Measurements from ENCODE around the gene KRT4. TPM values are rescaled to one million over a fixed set of nuclear protein-coding genes. Genes with fewer than 3 reads are reported as not detected.
"Not testable (repeated sequence)": the region's sequence is repeated elsewhere in the genome, so short reads cannot be mapped to it uniquely, and the experiment has no call there.

KRT4 gene
- polyA plus RNA-seq, result 10 to 100 TPM in 1 of 3 donors, 1 to 10 TPM in 1, under 1 TPM in 1; 0.45 to 20.6 (median 1.2) TPM

GRCh38 chr12:52813885-52814709 lies at the start of gene KRT4:
TSS of gene KRT4 (minus strand) at chr12:52814116. CDS start at chr12:52814058, 58 bp downstream.
- 59 to 85% (median 75%) methylated on average over 15 of the region's 15 CpGs for WGBS, 3 donors
- no peak within 1 kb of the TSS for H3K27ac ChIP-seq (ENCODE audit: low read depth, low read length)

- H3K27ac ChIP-seq (ENCODE audit: low read depth, low read length), result no peak overlapping the region
- WGBS, 3 donors, result 66 to 79% (median 73%) methylated on average over 2 of the region's 2 CpGs
Observed at GRCh38 chr12:52862023-52862422, 48.1 kb upstream of the KRT4 start.

GRCh38 chr12:52861511-52861910 lies 47.6 kb upstream of the KRT4 start:
- 83 to 92% (median 84%) methylated on average over 7 of the region's 7 CpGs for WGBS, 3 donors
- no peak overlapping the region for H3K27ac ChIP-seq (ENCODE audit: low read depth, low read length)

GRCh38 chr12:52860102-52860823 lies 46.3 kb upstream of the KRT4 start:
- no peak overlapping the region for H3K27ac ChIP-seq (ENCODE audit: low read depth, low read length)
- 61 to 76% (median 70%) methylated on average over 6 of the region's 6 CpGs for WGBS, 3 donors

GRCh38 chr12:52857500-52857899 lies 43.6 kb upstream of the KRT4 start:
- 86 to 93% (median 87%) methylated on average over 3 of the region's 3 CpGs for WGBS, 3 donors
- H3K27ac ChIP-seq (ENCODE audit: low read depth, low read length), result no peak overlapping the region

GRCh38 chr12:52856787-52857186 lies 42.9 kb upstream of the KRT4 start:
- H3K27ac ChIP-seq (ENCODE audit: low read depth, low read length), result no peak overlapping the region
- WGBS, 3 donors, result 83 to 95% (median 86%) methylated on average over 3 of the region's 3 CpGs

GRCh38 chr12:52856077-52856476 lies 42.2 kb upstream of the KRT4 start:
- H3K27ac ChIP-seq (ENCODE audit: low read depth, low read length), result not testable (repeated sequence)
- 92 to 94% (median 94%) methylated on average over 2 of the region's 2 CpGs for WGBS, 3 donors

GRCh38 chr12:52851787-52852186 lies 37.9 kb upstream of the KRT4 start:
- no peak overlapping the region for H3K27ac ChIP-seq (ENCODE audit: low read depth, low read length)

- 69 to 85% (median 73%) methylated on average over 5 of the region's 5 CpGs for WGBS, 3 donors
- H3K27ac ChIP-seq (ENCODE audit: low read depth, low read length), result no peak overlapping the region
Observed at GRCh38 chr12:52850681-52851080, 36.8 kb upstream of the KRT4 start.

- 85 to 87% (median 87%) methylated on average over 6 of the region's 6 CpGs for WGBS, 3 donors
Observed at GRCh38 chr12:52849511-52849910, 35.6 kb upstream of the KRT4 start.

GRCh38 chr12:52848661-52849255 lies 34.8 kb upstream of the KRT4 start, which contains the start of gene KRT78:
TSS of gene KRT78 (minus strand) at chr12:52848994. CDS start at chr12:52848930, 64 bp downstream.
- 75 to 88% (median 83%) methylated on average over 15 to 16 of the region's 16 CpGs for WGBS, 3 donors
- H3K27ac ChIP-seq (ENCODE audit: low read depth, low read length), result no peak within 1 kb of the TSS

More at GRCh38 chr12:52849511-52849910, 35.6 kb upstream of the KRT4 start:
- H3K27ac ChIP-seq (ENCODE audit: low read depth, low read length), result no peak overlapping the region

GRCh38 chr12:52847335-52848102 lies 33.6 kb upstream of the KRT4 start:
- 77 to 87% (median 81%) methylated on average over 12 of the region's 12 CpGs for WGBS, 3 donors
- H3K27ac ChIP-seq (ENCODE audit: low read depth, low read length), result no peak overlapping the region

- 78 to 82% (median 82%) methylated on average over 8 of the region's 8 CpGs for WGBS, 3 donors
- H3K27ac ChIP-seq (ENCODE audit: low read depth, low read length), result no peak overlapping the region
Observed at GRCh38 chr12:52846356-52846970, 32.5 kb upstream of the KRT4 start.

- H3K27ac ChIP-seq (ENCODE audit: low read depth, low read length), result no peak overlapping the region
- WGBS, 3 donors, result 50 to 100% (median 77%) methylated on average over 1 of the region's 1 CpG
Observed at GRCh38 chr12:52845946-52846345, 32.0 kb upstream of the KRT4 start.

GRCh38 chr12:52844386-52844785 lies 30.5 kb upstream of the KRT4 start:
- 89 to 96% (median 93%) methylated on average over 11 of the region's 11 CpGs for WGBS, 3 donors
- no peak overlapping the region for H3K27ac ChIP-seq (ENCODE audit: low read depth, low read length)

- 73 to 84% (median 80%) methylated on average over 18 of the region's 18 CpGs for WGBS, 3 donors
- H3K27ac ChIP-seq (ENCODE audit: low read depth, low read length), result no peak overlapping the region
Observed at GRCh38 chr12:52839436-52840105, 25.7 kb upstream of the KRT4 start.

- 43 to 57% (median 54%) methylated on average over 14 of the region's 14 CpGs for WGBS, 3 donors
- no peak overlapping the region for H3K27ac ChIP-seq (ENCODE audit: low read depth, low read length)
Observed at GRCh38 chr12:52838609-52839435, 24.9 kb upstream of the KRT4 start.

Measured in adipose tissue (tissue), 3 donors.